ENCODE measurements around the gene C3AR1.

C3AR1 gene

GRCh38 chr12:8064131-8064530 is 2.0 kb downstream of the C3AR1 start:
- FAIRE-seq: no peak
- no peak for DNase-seq (ENCODE audit: extremely low spot score, insufficient read length, low read depth)

DNA sequence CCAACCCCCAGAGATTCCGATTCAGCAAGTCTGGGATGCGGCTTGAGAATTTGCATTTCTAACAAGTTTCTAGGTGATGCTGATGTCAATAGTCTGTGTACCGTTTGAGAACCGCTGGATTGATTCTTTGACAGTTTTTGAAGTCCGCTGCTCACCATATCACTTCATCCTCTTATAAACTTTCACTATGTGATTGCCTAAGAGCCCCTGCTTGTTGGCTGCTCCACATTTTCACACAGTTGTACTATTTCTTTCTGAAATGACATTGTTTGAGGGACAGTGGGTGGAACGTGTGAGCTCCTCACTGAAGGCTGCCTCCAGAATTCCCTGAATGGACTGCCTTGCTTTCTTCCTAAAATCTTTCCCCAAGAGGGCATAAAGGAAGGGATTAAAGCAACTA is 7.7 kb downstream of the C3AR1 start:
- no peak for FAIRE-seq
- no peak for DNase-seq (ENCODE audit: extremely low spot score, insufficient read length, low read depth)

DNA sequence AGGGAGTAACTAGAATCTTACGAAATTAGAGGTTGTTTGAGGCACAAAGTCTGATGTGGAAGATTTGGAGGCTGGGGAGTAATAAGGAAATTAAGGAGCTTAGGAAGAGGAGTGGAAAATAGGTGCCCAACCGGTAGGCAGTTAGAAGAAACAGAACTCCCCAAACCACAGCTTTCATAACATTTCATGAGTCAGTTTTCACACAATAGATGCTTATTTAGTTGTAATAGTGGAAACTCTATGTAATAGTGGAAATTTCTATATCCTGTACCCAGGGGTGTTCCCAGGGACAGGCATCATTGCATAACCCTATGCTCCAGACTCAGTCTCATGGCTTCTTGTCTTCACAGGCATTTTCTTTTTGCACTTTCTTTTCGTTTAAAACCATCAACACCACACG is 8.3 kb downstream of the C3AR1 start:
- no peak for FAIRE-seq
- DNase-seq (ENCODE audit: extremely low spot score, insufficient read length, low read depth): no peak

GRCh38 chr12:8057306-8057705 is 8.9 kb downstream of the C3AR1 start:
- no peak for FAIRE-seq
- DNase-seq (ENCODE audit: extremely low spot score, insufficient read length, low read depth): no peak

DNA sequence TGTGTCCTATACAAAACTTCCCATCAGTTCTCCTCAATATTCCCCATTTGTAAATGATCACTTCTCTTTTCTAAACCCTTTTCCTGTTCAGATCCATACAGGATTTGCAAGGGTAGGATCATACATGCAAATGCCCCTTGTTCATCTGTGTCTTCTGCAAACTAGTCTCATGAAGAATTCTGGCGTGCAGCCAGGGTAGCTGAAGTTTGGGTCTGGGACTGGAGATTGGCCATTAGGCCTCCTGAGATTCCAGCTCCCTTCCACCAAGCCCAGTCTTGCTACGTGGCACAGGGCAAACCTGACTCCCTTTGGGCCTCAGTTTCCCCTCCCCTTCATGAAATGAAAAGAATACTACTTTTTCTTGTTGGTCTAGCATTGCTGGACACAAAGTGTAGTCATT is 11.3 kb downstream of the C3AR1 start:
- DNase-seq (ENCODE audit: extremely low spot score, insufficient read length, low read depth) (no peak), FAIRE-seq (no peak)

- DNase-seq (ENCODE audit: extremely low spot score, insufficient read length, low read depth) (no peak), FAIRE-seq (no peak)
Observed at GRCh38 chr12:8052679-8053078, 13.5 kb downstream of the C3AR1 start.

GRCh38 chr12:8050600-8051250 is 15.4 kb downstream of the C3AR1 start:
- no peak for FAIRE-seq
- no peak for DNase-seq (ENCODE audit: extremely low spot score, insufficient read length, low read depth)

DNA sequence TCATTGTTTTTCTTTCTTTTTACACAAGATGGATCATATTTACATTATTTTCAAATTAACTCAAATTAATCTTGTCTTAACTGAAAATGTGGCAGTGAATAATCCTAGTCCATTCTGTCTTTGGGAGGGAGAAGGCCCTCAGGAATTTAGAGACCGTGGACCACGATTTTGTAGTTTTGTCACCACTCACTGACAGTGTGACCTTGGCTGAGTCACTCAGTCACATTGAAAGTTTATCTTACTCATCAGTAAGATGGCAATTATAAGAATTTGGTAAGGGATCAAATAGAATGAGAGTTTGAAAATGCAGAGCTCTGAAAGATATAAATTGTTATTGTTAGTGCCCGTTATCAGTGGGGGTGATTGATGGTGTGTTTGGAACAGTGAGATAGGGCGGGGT is 17.3 kb downstream of the C3AR1 start:
- DNase-seq (ENCODE audit: extremely low spot score, insufficient read length, low read depth): no peak
- FAIRE-seq: peak; percentile 18

DNA sequence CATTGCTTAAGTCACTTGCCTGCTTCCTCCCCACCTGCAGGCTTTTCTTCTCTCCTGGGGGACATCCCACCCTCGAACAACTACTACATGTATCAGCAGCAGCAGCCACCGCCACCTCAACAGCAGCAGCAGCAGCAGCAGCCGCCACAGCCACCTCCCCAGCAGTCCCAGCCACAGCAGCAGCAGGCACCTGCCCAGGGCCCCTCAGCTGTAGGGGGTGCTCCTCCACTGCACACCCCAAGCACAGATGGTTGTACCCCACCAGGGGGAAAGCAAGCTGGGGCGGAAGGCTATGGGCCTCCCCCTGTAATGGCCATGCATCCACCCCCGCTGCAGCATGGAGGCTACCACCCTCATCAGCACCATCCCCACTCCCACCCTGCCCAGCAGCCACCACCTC is 18.3 kb downstream of the C3AR1 start:
- no peak for DNase-seq (ENCODE audit: extremely low spot score, insufficient read length, low read depth)
- FAIRE-seq: no peak

- FAIRE-seq (peak; percentile 96), DNase-seq (ENCODE audit: extremely low spot score, insufficient read length, low read depth) (peak; percentile 64)
Observed at GRCh38 chr12:8045952-8046944, 19.9 kb downstream of the C3AR1 start.

- FAIRE-seq (no peak), DNase-seq (ENCODE audit: extremely low spot score, insufficient read length, low read depth) (no peak)
Observed at GRCh38 chr12:8040791-8041190, 25.4 kb downstream of the C3AR1 start.

DNA sequence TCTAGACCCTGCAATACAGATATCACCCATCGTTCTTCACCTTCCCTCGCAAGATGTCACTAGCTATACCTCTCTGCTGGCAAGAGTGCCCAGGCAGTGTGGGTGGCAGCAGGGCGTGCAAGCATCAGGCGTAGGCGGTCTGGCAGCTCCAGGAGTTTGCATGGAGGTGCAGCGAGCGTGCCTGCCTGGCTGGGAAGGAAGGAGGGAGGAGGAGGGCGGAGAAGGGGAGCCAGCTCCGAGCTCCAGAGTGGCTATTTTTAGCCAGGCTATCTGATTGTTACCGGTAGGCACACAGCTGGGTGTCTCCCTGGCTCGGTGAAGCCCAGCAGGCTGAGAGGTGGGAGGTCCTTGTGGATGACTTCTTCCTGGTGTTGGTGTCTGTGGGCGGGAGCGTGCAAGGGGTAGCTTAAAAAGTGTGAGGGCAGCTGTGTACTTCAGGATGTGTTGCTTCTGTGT is 27.5 kb downstream of the C3AR1 start:
- DNase-seq (ENCODE audit: extremely low spot score, insufficient read length, low read depth) (no peak), FAIRE-seq (no peak)

DNA sequence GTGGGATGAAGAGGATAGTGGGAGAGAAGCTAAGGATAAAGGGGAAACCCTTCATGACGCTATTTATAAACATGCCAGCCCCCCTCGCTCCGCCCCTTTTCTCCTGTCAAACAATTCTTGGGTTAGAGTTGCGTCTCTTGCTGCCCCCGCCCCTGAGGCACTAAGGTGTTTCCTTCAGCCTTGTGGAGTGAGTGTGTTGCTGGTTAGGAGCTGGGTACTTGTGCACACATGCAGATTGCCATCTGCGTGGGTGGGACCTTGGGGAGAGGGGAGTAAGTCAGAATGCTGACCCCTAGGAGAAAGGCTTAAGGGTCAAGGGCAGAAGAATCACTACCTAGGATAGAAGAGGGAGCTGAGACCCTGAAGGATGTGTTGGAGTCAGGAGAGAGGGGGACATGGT is 28.2 kb downstream of the C3AR1 start:
- no peak for FAIRE-seq
- no peak for DNase-seq (ENCODE audit: extremely low spot score, insufficient read length, low read depth)

DNA sequence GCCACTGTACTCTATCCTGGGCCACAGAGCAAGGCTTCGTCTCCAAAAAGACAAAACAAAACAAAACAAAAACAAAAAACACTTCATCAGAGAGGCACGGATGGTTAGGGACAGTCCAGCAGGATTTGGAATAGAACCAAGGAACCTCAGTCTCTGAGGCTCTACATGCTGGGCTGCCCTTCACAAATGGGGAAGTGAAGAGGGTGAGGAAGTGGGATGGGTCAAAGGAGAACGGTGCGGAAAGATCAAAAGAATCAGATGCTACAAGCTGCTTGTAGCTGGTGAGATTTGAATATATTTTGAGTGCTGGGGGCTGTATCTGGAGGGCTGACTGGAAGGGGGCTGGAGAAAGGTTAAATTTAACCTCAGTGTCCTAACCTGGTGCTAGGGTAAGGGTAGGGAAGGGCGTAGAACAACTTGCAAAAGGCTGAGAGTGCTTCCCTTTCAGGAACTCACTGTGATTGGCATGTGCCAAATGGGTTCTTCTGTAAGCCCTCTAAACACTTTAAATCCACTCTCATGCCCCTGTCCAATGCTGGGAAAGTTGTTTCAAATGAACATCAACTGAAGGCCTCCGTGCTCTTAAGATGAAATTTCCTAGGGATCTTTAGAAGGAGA is 29.0 kb downstream of the C3AR1 start:
- FAIRE-seq (peak; percentile 66), DNase-seq (ENCODE audit: extremely low spot score, insufficient read length, low read depth) (no peak)

GRCh38 chr12:8036346-8036745 is 29.8 kb downstream of the C3AR1 start:
- DNase-seq (ENCODE audit: extremely low spot score, insufficient read length, low read depth): no peak
- no peak for FAIRE-seq

- FAIRE-seq (no peak), DNase-seq (ENCODE audit: extremely low spot score, insufficient read length, low read depth) (no peak)
Observed at GRCh38 chr12:8035440-8036010, 30.6 kb downstream of the C3AR1 start.

DNA sequence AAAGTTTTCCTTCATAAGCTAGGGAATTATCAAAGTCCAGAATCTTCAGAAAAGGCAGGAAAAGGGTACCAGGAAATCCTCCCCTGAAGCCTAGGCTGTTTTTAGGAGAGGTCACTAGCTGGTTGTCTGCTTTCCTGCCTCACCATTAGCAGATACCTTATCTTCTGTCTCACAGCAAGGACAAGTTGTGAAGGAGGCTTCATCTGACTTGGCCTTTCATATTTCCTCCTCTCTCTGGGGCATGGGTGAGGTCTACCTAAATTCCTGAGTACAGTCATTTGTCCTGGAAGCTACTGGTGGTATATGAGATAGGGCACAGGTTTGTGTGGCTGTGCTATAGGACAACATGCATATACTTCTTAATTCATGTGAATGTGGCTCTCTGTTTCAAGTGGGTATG is 31.4 kb downstream of the C3AR1 start:
- DNase-seq (ENCODE audit: extremely low spot score, insufficient read length, low read depth) (no peak), FAIRE-seq (no peak)

- peak; percentile 73 for FAIRE-seq
- no peak for DNase-seq (ENCODE audit: extremely low spot score, insufficient read length, low read depth)
Observed at GRCh38 chr12:8033153-8034044, 32.8 kb downstream of the C3AR1 start.

All from GM18507 (cell line).